Activated CD8-positive, alpha-beta memory T cell treated with anti-CD3 and anti-CD28 coated beads, Interleukin-2, amount 50 U/mL, for 1 hour (primary cell): ENCODE data around the gene APBB2.

ENCODE experiments used
- DNase-seq: peaks from one replicate; pipeline ENCODE4 v3.0.0-alpha.2; 2020; ENCODE audit errors: extremely low read depth

The APBB2 gene

DNA sequence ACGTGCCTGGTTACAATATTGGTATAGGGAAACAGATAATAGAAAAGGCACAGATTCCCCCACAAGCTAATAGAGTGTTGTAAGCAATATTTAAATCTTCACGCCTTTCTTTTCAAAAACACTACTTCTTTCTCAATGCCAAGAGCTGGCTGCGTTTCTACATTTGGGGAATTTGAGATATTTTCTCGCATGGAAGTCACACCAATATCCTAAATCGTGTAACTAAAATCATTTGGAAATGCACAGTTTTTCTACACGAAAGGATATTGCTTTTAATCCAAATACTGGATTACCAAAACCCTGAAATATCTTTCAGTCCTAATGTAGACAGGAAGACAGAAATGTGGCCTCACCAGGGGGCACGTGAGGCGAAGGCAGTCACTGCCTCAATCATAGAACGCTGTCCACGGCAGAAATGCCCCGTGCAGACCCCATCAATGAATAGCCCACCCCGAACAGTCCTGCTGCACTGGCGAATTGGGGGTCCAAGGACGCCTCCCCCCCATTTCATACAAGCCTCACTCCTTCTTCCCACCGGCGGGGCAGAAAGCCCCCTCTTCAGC is 358.0 kb downstream of the APBB2 start:
- DNase-seq: no peak

DNA sequence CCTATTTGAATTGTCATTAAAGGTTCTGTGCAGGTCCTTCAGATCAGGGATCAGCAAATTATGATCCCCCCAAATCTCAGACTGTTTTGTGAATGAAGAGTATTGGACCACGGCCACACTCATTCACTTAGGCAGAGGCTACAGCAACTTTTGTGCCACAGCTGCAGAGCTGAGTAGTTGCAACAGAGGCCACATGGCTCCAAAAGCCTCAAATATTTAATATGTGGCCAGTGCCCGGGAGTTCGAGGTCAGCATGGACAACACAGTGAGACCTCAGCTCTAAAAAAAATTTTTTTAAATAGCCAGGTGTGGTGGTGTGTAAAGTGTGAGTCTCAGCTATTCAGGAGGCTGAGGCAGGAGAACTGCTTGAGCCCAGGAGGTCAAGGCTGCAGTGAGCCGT is 363.8 kb downstream of the APBB2 start:
- no peak for DNase-seq

DNA sequence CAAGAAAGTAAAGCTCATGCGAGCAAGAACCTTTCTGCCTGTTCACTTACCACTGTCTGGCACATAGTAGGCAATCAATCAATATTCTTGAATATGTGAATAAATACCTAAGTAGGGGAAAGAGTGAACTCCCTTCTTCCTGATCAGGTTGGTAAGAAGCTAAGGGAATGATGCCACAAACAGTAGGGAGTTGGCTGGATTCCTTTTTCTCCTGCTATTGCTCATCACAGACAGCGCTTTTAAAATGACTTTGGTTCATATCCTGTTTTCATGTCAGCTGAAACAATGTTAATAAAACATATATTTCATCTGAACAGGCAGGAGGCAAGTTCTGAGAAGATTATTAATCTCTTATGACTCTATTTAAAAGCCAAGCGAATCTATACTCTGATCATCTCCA is 365.4 kb downstream of the APBB2 start:
- no peak for DNase-seq

DNA sequence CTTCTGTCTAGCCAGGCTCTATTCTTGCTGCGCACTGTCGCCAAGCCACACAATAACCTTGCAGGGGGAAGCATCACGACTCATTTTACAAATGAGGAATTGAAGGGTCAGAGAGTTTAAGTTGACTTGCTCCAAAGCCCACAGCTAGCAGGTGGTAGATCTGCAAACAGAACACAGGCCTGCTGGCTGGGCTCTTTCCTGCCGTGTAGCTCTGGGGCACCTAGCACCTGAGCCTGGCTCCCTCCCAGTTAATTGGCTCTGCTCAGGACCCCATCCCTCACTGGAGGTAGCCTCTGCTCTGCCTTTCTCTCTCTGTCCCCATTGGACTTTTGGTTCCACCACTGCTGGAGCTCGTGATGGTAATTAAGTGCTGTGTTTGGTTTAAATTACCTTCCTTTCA is 366.1 kb downstream of the APBB2 start:
- DNase-seq: no peak

DNA sequence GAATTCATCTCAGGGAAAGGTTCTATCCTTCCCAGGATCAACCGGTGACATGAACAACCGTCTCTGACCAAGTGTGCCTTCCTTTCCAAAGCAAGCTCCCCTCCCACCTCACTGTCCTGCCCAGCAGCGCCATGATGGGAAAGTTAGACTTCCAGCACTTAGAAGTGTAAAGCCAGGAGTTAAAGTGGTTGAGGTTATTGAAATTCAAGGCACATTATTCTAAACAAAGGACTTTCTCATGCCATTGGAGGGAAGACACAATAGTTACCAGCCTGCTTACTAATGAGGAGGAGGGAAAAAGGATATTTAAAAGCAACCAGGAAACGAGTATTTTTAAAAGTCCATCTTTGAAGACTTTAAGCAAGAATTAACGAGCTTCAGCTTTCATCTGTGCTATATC is 367.8 kb downstream of the APBB2 start:
- DNase-seq: no peak

DNA sequence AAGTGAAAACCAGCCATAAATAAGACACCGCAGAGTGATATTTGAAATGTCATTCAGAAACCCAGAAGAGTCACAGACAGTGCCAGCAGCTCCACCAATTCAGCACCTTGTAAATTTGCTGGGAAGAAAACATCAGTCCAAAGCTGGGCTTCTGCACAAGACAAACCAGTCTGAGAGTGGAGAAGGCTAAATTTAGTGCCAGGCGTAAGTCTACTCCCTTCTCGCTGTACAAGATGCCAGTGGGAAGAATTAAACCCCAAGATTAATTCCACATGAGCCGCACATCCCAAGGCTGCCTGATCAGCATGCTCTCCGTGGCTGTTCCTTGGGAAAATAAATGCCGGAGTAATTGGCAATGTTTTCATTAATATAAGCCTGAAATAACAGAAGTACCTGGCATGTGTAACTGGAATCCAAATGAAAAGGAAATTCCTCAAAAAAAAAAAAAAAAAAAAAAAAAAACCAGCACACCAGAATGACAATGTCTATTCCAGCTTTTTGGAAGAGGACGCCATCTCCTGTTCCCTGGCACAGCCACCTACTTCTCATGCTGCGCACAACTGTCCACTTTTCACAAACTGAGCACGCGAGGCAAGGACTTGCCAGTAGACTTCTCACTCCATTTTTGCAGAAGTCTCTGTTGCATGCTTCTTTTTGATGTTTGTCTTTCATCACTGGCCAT is 369.0 kb downstream of the APBB2 start:
- DNase-seq: no peak

DNA sequence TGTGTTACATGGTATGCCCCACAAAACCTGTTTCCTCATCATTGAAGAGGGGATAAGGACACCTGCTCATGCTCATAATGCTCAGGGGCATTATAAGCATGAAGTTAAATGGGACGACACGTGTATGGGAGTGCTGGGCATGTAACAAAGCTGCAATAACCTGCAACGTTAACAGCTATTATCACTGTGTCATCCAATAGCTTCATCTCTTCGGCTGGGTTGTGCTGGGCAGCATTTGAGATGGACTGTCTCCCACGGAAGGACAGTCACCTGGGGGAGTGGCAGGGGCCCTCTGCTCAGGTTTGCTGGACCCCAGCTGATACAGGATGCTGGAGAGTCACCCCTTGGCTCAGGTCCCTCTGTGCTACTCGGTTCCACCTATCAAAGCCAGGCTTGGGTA is 370.1 kb downstream of the APBB2 start:
- DNase-seq: no peak

DNA sequence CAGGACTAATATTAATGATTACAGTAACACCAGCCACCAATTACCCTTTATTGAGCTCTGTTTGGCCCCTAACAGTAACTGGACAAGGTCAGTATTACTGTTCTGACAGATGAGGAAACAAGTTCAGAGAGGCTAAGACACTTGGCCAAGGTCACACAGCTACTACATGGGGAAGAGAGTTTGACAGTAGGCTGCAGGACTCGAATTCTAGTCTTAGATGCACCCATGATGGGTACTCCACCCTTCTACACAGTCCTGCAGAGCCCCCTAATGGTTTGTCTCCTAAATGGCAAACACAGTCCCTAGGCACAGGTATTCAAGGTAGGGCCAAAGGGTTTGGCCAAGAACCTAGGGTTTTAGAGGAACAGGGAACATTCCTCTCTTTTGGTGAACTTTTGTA is 370.6 kb downstream of the APBB2 start:
- DNase-seq: no peak

DNA sequence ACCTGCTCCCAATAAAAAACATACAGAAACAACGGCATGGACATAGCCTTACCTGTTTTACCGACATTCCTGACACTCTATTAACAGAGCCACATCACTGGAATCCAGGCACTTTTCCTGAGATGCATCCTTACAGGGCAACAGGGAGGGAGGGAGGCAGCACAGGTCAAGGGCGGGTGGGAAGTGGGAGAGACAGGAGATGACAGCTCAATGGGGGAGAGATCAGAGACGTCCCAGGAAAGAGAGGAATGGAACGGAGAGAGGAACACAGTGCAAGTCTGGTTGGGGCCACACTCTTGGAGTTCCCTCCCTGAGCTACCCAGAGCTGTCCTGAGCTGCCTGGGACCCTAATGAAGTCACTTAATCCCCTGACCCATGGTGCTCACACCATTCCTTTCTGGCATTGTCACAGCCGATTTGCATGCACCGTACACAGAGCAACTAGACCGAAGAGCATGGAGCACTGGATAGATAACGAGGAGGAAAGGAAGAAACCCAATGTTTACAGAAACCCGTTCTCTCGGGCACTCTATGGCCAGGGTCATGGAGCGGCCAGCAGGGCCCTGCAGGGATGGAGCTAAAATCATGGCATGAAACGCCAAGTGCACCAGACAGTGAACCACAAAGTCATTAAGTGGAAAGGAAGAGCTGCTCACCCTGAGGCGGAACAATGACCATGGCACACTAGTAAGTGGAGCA is 371.5 kb downstream of the APBB2 start:
- no peak for DNase-seq

DNA sequence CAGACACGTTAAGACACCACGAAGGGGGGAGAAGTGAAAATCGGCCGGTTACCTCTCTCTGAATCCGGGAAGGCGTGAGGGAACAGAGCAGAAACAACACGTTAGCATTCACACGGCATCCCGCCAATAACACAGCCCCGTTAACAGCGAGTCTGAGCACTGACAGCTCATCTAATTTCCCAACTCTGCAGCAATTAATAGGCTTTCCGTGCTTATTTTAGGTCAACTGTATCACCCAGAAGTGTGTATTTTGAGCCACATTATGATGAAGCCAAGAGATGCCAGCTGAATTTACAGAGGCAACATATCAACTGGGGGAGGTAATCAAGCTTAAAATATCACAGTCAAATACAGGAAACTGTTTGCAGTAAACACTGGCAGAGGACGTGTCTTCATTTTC is 372.0 kb downstream of the APBB2 start:
- no peak for DNase-seq

DNA sequence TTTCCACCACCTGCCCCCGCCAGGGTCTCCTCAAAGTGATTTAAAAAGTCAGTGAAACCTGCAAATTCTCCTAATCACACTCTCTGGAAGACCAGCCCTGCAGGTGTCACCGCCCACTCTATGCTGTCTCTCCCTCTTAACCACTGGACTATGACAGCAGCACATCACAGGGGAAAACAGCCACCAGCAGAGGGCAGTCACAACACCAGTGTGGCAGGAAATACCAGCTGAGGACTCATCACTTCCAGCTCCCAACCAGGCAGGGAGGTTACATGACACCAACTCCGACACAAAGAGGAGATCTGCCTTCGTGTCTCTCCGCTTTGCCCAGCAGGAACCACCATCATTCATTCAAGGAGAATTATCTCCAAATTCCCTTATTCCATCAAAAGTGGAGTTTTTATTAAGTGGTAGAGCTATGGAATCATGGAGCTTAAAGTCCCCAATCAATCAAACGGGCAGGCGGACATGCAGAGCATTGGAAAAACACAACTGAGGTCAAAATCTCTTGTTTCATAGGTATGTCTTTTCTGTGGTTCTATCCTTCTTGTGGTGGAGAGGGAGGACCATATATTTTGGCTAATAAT is 373.3 kb downstream of the APBB2 start:
- no peak for DNase-seq

DNA sequence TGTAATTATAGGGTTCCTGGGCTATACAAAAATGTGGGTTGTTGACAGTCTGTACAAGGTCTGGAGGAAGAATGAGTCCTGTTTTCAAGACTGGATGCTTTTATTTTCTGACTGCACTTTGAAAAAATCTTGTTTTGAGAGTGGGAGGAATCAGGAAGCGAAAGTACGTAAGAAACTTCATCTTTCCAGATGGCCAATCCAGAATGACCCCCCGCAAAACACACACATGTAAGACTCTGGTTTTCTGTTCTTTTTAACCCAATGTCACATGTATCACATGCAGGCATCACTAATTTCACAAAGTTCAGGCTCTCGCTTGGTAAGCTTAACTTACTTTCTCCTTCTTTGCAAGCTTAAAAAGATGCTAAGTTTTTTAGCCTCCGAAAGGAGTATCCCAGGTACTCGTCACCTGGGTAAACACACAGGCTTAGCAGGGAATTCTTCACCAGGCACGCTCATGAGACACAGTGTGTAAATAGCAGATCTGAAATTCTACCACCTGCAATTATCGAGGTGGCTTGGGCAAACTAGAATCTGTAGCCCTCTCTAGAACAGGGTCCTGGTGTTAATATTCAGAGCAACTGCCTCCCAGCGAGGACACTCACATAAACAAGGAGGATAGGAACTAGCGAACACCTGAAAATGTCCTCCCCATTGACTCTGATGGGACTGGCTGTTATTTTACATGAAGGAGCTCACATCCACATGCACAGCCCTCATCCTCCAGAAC is 373.9 kb downstream of the APBB2 start:
- no peak for DNase-seq

DNA sequence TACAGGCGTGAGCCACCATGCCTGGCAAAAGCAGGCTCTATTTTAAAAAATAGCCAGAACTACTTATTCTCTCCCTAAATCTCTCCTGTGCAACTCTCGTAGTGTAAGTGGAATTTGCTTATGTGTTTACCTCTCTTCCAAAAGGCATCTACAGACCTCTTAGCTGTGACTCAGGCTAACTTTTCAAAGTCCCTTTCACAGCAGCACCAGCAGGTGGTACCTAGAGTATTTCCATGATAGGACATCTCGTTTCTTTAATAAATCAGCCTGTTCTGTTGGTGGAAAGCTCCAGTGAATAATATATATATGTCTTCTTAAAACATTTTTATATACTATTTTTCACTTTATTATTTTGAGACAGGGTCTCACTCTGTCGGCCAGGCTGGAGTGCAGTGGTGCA is 375.6 kb downstream of the APBB2 start:
- no peak for DNase-seq

DNA sequence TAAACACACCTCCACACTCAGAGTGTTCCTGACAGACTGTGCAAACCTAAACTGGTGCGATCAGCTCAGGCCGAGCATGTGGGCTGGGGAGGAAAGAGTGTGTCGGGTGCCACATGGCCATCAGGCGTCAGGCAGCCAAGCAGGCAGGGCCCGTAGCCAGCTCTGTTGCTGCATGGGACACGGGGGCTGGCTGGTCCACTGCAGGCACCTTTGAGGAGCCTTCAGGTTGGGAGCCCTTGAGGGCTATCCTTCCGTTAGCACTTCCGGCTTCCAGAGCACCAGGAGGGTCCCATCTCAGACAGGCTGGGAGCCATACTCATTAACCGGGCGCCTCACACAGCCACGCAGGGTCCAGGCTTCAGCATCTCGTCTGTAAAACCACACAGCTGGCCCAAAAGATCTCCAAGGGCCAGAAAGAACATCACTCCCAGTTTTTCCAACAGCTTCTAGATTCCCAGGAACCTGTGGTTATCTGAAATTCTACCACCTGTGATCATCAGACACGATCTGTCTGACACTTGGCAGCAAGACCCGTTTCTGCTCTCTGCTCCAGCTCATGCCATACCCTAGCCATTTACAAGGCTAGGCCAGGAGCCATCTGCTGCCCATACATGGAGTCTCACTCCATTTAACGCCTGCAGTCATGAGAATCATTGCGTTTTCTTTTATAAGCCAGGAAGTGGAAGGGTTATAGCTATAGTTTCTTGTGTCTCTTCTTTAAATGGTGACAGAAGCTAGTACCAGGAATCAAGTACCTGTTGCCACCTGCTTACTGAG is 377.1 kb downstream of the APBB2 start:
- DNase-seq: no peak

DNA sequence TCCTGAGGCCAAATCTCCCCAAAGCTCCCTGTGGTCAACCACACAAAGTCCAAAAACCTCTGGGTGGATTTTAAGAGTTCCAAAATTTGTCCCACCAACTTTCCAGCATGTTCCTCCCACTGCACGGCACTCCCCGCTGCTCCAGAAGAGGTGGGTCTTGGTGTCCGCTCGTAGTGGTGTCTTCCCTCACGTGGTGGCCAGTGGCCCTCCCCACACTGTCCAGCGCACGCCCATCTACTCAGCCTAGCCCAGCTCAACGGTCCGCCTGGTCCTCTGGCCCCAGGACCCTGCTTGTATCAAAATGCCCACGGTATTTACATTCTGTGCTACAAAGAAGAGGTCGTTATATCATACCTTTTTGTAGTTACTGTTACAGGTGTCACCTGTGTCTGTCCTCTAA is 381.1 kb downstream of the APBB2 start:
- DNase-seq: no peak

DNA sequence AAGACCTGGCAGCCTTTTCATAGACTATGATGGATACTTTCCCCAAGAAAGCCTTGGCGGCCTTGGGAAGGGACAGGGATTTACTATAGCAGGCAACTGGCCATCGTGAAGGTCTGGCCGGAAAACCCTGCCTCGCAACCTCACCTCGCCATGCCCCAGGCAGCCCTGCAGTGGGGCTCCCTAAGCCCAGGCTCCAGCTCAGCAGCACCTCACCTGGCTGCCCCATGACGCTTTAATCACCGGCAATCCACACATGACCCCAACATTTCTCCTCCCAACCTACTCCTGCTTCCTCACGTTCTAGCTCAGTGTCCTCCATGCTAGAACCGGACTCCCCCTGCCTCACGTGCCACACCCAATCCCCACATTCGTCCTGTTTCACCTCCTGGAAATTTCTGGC is 382.2 kb downstream of the APBB2 start:
- DNase-seq: no peak

DNA sequence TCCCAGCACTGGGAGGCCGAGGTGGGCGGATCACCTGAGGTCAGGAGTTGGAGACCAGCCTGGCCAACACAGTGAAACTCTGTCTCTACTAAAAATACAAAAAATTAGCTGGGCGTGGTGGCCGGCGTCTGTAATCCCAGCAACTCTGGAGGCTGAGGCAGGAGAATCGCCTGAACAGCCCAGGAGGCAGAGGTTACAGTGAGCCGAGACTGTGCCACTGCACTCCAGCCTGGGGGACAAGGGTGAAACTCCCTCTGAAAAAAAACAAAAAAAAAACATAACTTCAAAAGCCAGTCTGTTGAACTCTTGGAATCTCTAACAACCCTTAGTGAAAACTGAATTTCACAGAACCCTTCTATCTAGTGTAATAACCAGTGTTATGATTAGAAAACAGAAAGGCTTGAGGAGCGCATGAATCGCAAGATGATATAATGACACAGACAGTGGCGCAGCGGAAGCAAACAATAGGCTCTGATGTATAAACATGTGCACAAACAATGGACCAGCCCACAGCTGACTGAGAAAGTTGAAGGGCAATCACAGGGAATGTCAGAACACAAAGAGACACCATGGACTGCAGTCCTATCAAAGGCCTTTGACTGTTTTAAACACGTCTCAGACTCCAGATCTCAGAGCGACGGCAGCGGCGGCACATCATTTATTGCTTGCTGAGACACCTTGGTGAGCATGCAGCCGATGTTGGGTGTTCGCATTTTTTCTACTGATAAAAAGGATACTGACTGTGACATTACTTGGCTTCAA is 383.0 kb downstream of the APBB2 start:
- no peak for DNase-seq

DNA sequence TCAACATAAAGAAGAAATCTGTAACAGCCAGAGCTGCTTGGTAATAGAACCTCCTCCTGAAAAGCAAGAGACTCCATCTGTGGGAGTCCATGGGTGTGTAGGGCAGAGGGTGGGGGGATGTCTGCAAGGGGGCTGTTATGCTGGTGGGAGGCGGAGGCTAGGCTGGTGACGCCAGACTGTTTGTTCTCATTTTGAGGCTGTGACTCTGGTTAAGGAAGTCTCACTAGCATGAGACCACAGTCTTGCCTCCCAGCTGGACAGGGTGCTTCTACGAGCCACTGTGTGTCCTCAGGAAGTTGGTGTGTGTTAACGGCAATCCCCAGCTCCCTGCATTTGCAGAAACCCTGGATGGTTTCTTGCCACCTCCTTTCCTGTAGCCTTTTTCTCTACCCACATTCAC is 384.8 kb downstream of the APBB2 start:
- no peak for DNase-seq

DNA sequence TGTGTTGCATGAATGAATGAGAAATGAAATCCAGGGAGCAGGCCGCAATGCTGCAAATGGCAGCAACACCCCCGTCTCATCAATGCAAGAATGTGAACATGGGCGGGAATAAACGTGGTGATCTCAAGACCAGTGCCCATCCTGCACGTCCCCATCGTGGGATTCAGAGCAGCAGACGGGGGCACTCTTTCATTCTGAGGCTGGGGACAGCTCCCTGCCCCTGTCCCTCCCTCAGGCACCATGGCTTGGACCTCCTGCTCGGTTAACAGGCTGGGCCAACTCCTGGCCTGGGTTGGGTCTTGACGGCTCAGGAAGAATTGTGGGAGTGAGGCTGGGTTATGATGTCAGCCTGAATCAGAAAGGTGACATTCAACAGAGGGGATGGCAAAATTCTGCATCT is 385.7 kb downstream of the APBB2 start:
- DNase-seq: no peak

DNA sequence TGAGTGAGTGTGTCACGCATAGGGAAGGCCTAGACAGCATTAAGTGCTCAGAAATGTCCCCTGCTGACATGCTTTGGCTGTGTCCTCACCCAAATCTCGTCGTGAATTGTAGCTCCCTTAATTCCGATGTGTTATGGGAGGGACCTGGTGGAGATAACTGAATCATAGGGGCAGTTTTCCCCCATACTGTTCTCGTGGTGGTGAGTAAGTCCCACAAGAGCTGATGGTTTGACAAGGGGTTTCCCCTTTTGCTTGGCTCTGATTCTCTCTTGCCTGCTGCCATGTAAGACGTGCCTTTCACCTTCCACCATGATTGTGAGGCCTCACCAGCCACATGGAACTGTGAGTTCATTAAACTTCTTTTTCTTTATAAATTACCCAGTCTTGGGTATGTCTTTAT is 386.6 kb downstream of the APBB2 start:
- no peak for DNase-seq

DNA sequence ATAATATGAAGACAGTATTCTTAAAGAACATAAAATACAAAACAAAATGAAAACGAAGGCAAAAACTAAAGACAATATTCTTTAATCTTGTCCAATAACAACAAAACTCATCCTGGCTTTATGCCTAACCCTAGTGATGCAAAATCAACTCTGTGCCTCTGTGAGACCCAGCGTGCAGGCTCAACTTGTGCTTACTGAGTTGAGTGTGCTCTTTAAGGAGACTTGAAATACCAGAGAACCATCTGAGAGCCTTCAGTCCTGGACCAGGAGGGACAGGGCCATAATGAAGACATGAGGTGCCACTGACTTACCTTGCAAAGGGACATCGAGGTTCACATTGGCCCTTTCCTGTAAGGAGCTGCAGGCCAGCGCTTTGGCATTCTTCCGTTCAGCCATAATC is 387.5 kb downstream of the APBB2 start:
- no peak for DNase-seq
